ENCODE data around the gene KIRREL3.

- no peak for TF ChIP-seq YY1 (IDR thresholded peaks at IDR 0.05; ENCODE audit: insufficient read depth, insufficient read length)
- no peak for TF ChIP-seq ZNF274 (IDR thresholded peaks at IDR 0.05; ENCODE audit: low read depth, low read length)
- no peak for TF ChIP-seq SUZ12 (IDR thresholded peaks at IDR 0.05; ENCODE audit: extremely low read depth, insufficient read depth, insufficient read length)
Measured at GRCh38 chr11:126965331-126965730, 35.2 kb downstream of the KIRREL3 start.

Measured in NT2/D1 (cell line).